ENCODE results near the gene P3R3URF.

Gene P3R3URF

GRCh38 chr1:46186076-46186475, 9.8 kb upstream of the P3R3URF start:
- TF ChIP-seq CTCF (IDR thresholded peaks at IDR 0.05): no peak
- Histone ChIP-seq H3K9ac (no peak overlapping the region), H3K4me2 (ENCODE audit: low read length) (no peak overlapping the region), H3K36me3 (ENCODE audit: control insufficient read depth, insufficient read depth, low read length) (no peaks in the 10 kb centered on the region), H3K9me3 (ENCODE audit: control insufficient read depth, low read length) (no peaks in the 10 kb centered on the region), H3K79me2 (peaks cover 3% of the 10 kb centered on the region), H3K4me1 (peaks cover 49% of the 10 kb centered on the region), H3K27ac (peak overlapping the region; percentile 92), H2AFZ (no peak overlapping the region), H3K27me3 (ENCODE audit: control insufficient read depth, insufficient read depth, low read length) (no peaks in the 10 kb centered on the region), H3K4me3 (ENCODE audit: low read depth, low read length) (no peak overlapping the region)

DNA sequence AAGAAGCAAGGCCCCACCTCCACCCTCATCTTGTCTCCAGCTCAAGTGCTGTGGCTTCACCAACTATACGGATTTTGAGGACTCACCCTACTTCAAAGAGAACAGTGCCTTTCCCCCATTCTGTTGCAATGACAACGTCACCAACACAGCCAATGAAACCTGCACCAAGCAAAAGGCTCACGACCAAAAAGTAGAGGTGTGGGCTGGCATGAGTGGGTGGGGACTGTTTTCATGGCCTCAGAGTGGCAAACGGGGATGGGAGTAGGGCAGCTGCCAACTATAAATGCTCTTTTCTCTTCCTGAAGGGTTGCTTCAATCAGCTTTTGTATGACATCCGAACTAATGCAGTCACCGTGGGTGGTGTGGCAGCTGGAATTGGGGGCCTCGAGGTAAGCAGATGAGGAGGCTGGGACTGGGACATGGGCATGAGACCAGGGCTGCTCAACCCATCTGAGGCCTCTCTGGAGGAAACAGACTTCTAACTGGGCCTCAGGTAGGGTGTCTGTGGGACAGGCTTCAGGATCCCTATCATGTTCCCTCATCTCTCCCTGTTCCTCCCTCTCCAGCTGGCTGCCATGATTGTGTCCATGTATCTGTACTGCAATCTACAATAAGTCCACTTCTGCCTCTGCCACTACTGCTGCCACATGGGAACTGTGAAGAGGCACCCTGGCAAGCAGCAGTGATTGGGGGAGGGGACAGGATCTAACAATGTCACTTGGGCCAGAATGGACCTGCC, 8.8 kb upstream of the P3R3URF start:
- Histone ChIP-seq H3K4me3 (ENCODE audit: low read depth, low read length) (no peak overlapping the region), H3K9ac (no peak overlapping the region), H3K27ac (peak overlapping the region; percentile 92), H3K79me2 (peaks cover 3% of the 10 kb centered on the region), H3K4me1 (peaks cover 51% of the 10 kb centered on the region), H3K27me3 (ENCODE audit: control insufficient read depth, insufficient read depth, low read length) (no peaks in the 10 kb centered on the region), H3K36me3 (ENCODE audit: control insufficient read depth, insufficient read depth, low read length) (no peaks in the 10 kb centered on the region), H3K4me2 (ENCODE audit: low read length) (no peak overlapping the region), H2AFZ (no peak overlapping the region), H3K9me3 (ENCODE audit: control insufficient read depth, low read length) (no peaks in the 10 kb centered on the region)
- no peak for TF ChIP-seq CTCF (IDR thresholded peaks at IDR 0.05)

DNA sequence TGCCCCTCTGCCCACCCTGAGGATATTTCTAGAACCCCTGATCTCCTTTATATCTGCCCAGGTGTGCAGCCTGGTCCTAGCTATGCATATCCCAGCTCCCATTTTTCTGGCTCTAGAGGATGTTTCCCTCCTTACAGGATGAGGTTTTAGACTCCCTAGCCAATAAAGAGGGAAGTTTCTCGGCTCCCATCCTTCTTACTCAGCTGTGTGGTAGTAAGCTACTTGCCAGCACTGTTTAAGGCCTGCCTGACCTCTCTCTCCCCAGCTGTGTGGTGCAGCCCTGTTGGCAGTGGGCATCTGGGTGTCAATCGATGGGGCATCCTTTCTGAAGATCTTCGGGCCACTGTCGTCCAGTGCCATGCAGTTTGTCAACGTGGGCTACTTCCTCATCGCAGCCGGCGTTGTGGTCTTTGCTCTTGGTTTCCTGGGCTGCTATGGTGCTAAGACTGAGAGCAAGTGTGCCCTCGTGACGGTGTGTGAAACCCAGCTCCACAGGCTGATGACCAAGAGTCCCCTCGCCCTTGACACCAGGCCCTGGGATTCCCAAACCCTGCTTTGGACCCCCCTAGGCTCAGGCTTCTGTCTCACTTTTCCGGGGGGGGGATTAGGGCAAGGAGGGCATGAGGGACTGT, 7.8 kb upstream of the P3R3URF start:
- Histone ChIP-seq H3K9me3 (ENCODE audit: control insufficient read depth, low read length) (no peaks in the 10 kb centered on the region), H3K4me3 (ENCODE audit: low read depth, low read length) (no peak overlapping the region), H3K36me3 (ENCODE audit: control insufficient read depth, insufficient read depth, low read length) (no peaks in the 10 kb centered on the region), H3K9ac (no peak overlapping the region), H3K4me1 (peaks cover 55% of the 10 kb centered on the region), H3K27ac (peak overlapping the region; percentile 92), H3K79me2 (peaks cover 3% of the 10 kb centered on the region), H2AFZ (no peak overlapping the region), H3K4me2 (ENCODE audit: low read length) (peak overlapping the region; percentile 10), H3K27me3 (ENCODE audit: control insufficient read depth, insufficient read depth, low read length) (no peaks in the 10 kb centered on the region)
- TF ChIP-seq CTCF (IDR thresholded peaks at IDR 0.05): no peak

GRCh38 chr1:46183079-46183847, 7.0 kb upstream of the P3R3URF start:
- Histone ChIP-seq H3K4me2 (ENCODE audit: low read length) (peak overlapping the region; percentile 18), H3K4me3 (ENCODE audit: low read depth, low read length) (peak overlapping the region; percentile 31), H3K36me3 (ENCODE audit: control insufficient read depth, insufficient read depth, low read length) (no peaks in the 10 kb centered on the region), H3K27me3 (ENCODE audit: control insufficient read depth, insufficient read depth, low read length) (no peaks in the 10 kb centered on the region), H3K27ac (peak overlapping the region; percentile 92), H3K4me1 (peaks cover 48% of the 10 kb centered on the region), H2AFZ (peak overlapping the region; percentile 51), H3K79me2 (peaks cover 3% of the 10 kb centered on the region), H3K9me3 (ENCODE audit: control insufficient read depth, low read length) (no peaks in the 10 kb centered on the region), H3K9ac (no peak overlapping the region)
- no peak for TF ChIP-seq CTCF (IDR thresholded peaks at IDR 0.05)

All from parathyroid adenoma (tissue), 2 donors.